HepG2 (cell line): ENCODE measurements around the gene WNT3. TPM values are rescaled to one million over a fixed set of nuclear protein-coding genes. Genes with fewer than 3 reads are reported as not detected.
A peak's percentile ranks its signal among the peaks of the same experiment; 100 is the strongest.

Experiments used
- AKNA ChIP-seq: sonication (generic); formaldehyde crosslinking; IDR thresholded peaks from 2 replicates; pipeline ENCODE4 v1.4.0; 2020; ENCODE audit warnings: missing genetic modification reagents, borderline replicate concordance
- HOXA5 ChIP-seq: sonication (generic); formaldehyde crosslinking; IDR thresholded peaks from 2 replicates; pipeline ENCODE4 v1.4.0; 2020; ENCODE audit warnings: missing genetic modification reagents
- MEF2D ChIP-seq: sonication (generic); formaldehyde crosslinking; IDR thresholded peaks from 2 replicates; pipeline ENCODE4 v1.5.1; 2020; ENCODE audit warnings: mild to moderate bottlenecking, missing genetic modification reagents
- SIN3A ChIP-seq: IDR thresholded peaks from 2 replicates; pipeline ENCODE4 v1.6.1; 2011; ENCODE audit warnings: low read depth, mild to moderate bottlenecking, control low read depth, low read length, borderline replicate concordance
- ZBTB40 ChIP-seq, 2 experiments: fragments of 450-650 bp in 1 of 2; sonication (generic) in 1 of 2; formaldehyde crosslinking in 1 of 2; IDR thresholded peaks; 2 replicates each; pipeline versions ENCODE4 v1.6.1 to v1.8.0; 2016 to 2022; ENCODE audit warnings: antibody characterized with exemption in 1 of 2, mild to moderate bottlenecking in 1 of 2, missing genetic modification reagents in 1 of 2
- ZNF3 ChIP-seq: IDR thresholded peaks from 2 replicates; pipeline ENCODE4 v1.7.0; 2017; ENCODE audit warnings: inconsistent platforms
- ZNF34 ChIP-seq: sonication (generic); formaldehyde crosslinking; IDR thresholded peaks from 2 replicates; pipeline ENCODE4 v1.4.0; 2020; ENCODE audit warnings: mild to moderate bottlenecking, missing genetic modification reagents, borderline replicate concordance
- ZNF574 ChIP-seq: sonication (generic); formaldehyde crosslinking; IDR thresholded peaks from 2 replicates; pipeline ENCODE4 v1.4.0; 2020; ENCODE audit warnings: missing genetic modification reagents
- ZSCAN12 ChIP-seq: sonication (generic); formaldehyde crosslinking; IDR thresholded peaks from 2 replicates; pipeline ENCODE4 v1.9.0; 2021; ENCODE audit warnings: mild to moderate bottlenecking, missing genetic modification reagents
- polyA plus RNA-seq, 8 experiments: library from polyadenylated mRNA; depleted of rRNA in 3 of 8; stranded (reverse) in 7 of 8; unstranded in 1 of 8; fragments of >200 nt; fragmentation: Illumina TruSeq in 4 of 8; extraction: Trizol in 4 of 8; gene quantifications; 2 replicates each; pipeline versions ENCODE4 v1.2.1 to v1.2.3, GENCODE V29; 2011 to 2016; ENCODE audit warnings: low read depth in 4 of 8, missing spikeins in 1 of 8, mixed read lengths in 1 of 8; ENCODE audit not compliant: insufficient read depth in 1 of 8
- total RNA-seq, 5 experiments: library from RNA; depleted of rRNA; stranded (reverse); fragments of >200 nt; fragmentation: Illumina TruSeq; extraction: Trizol; gene quantifications; 2 replicates each; pipeline ENCODE4 v1.2.3, GENCODE V29; 2016; ENCODE audit warnings: low read depth in 1 of 5

The WNT3 gene
- total and polyA plus RNA-seq, 2 of the 13 experiments (the other 11 are each of a cell fraction or from before 2014, with no cell fraction given): 8.5 to 10.3 TPM

- TF ChIP-seq ZBTB40 (IDR thresholded peaks at IDR 0.05) (no peak), ZBTB40 (CRISPR knock-in tag; IDR thresholded peaks at IDR 0.05) (no peak), SIN3A (no peak), ZNF574 (peak; percentile 34; the same call in 1 of the 2 replicates), ZNF3 (CRISPR knock-in tag) (no peak), ZNF34 (CRISPR knock-in tag) (no peak), AKNA (no peak), HOXA5 (CRISPR knock-in tag) (no peak), MEF2D (CRISPR knock-in tag) (no peak), ZSCAN12 (CRISPR knock-in tag) (no peak)
Observed at GRCh38 chr17:46841561-46842379, 23.3 kb upstream of the WNT3 start (continued).
